Measurements from ENCODE around the gene RB1.

DNA sequence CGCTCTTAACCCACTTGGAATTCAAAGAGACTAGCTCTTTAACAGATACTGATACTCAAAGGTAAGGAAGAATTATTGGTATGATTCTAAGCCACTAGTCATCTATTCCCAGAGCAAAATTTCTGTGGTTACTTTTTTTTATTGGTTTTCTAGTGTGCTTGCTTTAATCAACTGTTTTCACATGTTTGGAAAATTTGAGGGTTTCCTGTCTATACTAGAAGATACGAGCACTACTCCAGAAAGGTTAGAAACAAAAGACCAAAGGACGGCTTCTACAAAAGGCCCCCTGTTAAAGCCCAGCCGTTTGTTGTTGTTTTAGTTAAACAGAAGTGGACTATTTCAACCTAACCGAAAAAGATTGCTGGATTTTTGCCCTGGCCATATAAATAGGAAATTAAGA lies 127.9 kb downstream of the RB1 start:
- TF ChIP-seq, protein P1, sequence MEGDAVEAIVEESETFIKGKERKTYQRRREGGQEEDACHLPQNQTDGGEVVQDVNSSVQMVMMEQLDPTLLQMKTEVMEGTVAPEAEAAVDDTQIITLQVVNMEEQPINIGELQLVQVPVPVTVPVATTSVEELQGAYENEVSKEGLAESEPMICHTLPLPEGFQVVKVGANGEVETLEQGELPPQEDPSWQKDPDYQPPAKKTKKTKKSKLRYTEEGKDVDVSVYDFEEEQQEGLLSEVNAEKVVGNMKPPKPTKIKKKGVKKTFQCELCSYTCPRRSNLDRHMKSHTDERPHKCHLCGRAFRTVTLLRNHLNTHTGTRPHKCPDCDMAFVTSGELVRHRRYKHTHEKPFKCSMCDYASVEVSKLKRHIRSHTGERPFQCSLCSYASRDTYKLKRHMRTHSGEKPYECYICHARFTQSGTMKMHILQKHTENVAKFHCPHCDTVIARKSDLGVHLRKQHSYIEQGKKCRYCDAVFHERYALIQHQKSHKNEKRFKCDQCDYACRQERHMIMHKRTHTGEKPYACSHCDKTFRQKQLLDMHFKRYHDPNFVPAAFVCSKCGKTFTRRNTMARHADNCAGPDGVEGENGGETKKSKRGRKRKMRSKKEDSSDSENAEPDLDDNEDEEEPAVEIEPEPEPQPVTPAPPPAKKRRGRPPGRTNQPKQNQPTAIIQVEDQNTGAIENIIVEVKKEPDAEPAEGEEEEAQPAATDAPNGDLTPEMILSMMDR (IDR thresholded peaks at IDR 0.05; ENCODE audit: poor library complexity, severe bottlenecking): no peak
- TF ChIP-seq EP300 (conservative IDR thresholded peaks at IDR 0.05; ENCODE audit: poor library complexity, severe bottlenecking): no peak

Data from neural cell (in vitro differentiated cells).